Type B pancreatic cell (in vitro differentiated cells): ENCODE data around the gene SERINC5. TPM values are rescaled to one million over a fixed set of nuclear protein-coding genes. Genes with fewer than 3 reads are reported as not detected.
A peak's percentile ranks its signal among the peaks of the same experiment; 100 is the strongest.

ENCODE experiments used
- DNase-seq: peaks from one replicate; pipeline ENCODE4 v3.0.0; 2021; ENCODE audit warnings: mixed read lengths; ENCODE audit not compliant: unreplicated experiment; ENCODE audit errors: extremely low spot score
- H3K27ac Mint-ChIP-seq: 2 replicates; pipeline ENCODE4 v1.8.0; 2021; ENCODE audit warnings: mild to moderate bottlenecking, mixed read lengths
- H3K27me3 Mint-ChIP-seq: 2 replicates; pipeline ENCODE4 v1.8.0; 2021; ENCODE audit warnings: mixed read lengths
- H3K36me3 Mint-ChIP-seq: 2 replicates; pipeline ENCODE4 v1.8.0; 2021; ENCODE audit warnings: mixed read lengths
- H3K4me1 Mint-ChIP-seq: one replicate; pipeline ENCODE4 v1.8.0; 2021; ENCODE audit warnings: mixed read lengths; ENCODE audit not compliant: unreplicated experiment
- H3K4me3 Mint-ChIP-seq: 2 replicates; pipeline ENCODE4 v1.8.0; 2021; ENCODE audit warnings: mild to moderate bottlenecking, mixed read lengths
- H3K9me3 Mint-ChIP-seq: 2 replicates; pipeline ENCODE4 v1.8.0; 2021; ENCODE audit warnings: mixed read lengths
- total RNA-seq: library from RNA; stranded (reverse); gene quantifications from 2 replicates; pipeline ENCODE4 v1.2.1, GENCODE V29; 2021; ENCODE audit warnings: low replicate concordance
- TF ChIP-seq, protein P1 (sequence below): fragments of 200-600 bp; sonication (generic); conservative IDR thresholded peaks from 2 replicates; pipeline ENCODE4 v1.5.0; 2021; ENCODE audit warnings: antibody characterized with exemption, mild to moderate bottlenecking

Gene SERINC5
- total RNA-seq, 1 donor from 2014 or later, result 59.0 TPM

DNA sequence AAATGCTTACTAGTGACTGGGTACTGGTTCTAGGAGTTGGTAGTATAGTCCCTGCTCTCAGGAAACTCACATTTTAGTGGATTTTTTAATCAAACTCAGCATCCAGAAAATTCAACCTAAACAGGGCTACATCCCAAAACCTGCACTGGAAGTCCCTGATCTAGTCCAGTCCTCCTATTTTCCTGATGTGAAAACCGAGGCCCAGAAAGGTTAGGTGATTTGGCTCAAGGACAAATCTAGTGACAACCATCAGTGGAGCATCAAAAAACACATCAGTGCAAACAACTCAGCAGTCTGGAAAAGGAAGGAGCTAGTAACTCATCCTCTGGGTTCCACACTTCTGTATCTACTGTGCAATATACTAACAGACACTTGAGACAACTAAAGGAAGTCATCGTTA lies 38.2 kb downstream of the SERINC5 start:
- Mint-ChIP-seq H3K4me3 (peak overlapping the region; percentile 3), H3K27me3 (no peaks in the 10 kb centered on the region), H3K4me1 (peaks cover 22% of the 10 kb centered on the region), H3K36me3 (peaks cover 8% of the 10 kb centered on the region), H3K27ac (peak overlapping the region; percentile 28), H3K9me3 (peaks cover 7% of the 10 kb centered on the region)
- TF ChIP-seq, protein P1, sequence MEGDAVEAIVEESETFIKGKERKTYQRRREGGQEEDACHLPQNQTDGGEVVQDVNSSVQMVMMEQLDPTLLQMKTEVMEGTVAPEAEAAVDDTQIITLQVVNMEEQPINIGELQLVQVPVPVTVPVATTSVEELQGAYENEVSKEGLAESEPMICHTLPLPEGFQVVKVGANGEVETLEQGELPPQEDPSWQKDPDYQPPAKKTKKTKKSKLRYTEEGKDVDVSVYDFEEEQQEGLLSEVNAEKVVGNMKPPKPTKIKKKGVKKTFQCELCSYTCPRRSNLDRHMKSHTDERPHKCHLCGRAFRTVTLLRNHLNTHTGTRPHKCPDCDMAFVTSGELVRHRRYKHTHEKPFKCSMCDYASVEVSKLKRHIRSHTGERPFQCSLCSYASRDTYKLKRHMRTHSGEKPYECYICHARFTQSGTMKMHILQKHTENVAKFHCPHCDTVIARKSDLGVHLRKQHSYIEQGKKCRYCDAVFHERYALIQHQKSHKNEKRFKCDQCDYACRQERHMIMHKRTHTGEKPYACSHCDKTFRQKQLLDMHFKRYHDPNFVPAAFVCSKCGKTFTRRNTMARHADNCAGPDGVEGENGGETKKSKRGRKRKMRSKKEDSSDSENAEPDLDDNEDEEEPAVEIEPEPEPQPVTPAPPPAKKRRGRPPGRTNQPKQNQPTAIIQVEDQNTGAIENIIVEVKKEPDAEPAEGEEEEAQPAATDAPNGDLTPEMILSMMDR, result no peak
- no peak for DNase-seq

DNA sequence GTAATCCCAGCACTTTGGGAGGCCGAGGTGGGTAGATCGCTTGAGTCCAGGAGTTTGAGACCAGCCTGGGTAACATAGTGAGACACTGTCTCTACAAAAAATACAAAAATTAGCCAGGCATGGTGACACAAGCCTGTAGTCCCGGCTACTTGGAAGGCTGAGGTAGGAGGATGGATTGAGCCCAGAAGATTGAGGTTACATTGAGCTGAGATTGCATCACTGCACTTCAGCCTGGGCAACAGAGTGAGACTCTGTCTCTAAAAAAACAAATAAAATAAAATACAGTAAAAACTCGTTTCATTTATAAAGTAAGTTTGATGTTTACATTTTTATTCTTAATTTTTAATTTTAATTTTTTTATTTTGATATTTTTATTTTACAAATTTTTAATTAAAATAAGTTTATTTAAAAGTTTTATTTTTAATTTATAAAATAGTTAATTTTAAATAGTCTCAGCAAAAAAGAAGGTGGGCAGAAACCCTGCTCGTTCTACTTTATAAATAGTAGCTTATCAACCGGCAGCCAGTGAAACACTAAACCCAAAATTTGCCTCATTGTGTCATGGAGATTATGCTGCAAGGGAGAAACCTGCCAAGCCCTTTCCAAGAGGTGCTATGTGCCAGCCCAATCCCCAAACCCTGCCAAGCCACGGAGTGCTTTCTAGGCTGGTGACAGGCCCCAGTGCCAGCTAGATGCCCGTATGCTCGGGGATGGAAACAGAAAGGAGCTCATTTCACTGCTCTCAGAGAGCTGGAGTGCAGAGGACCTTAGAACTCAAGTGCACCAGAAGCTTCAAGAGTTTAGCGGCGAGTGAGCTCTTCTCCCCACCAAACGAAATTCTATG lies 38.9 kb downstream of the SERINC5 start:
- Mint-ChIP-seq H3K4me3 (no peak overlapping the region), H3K4me1 (peaks cover 22% of the 10 kb centered on the region)

DNA sequence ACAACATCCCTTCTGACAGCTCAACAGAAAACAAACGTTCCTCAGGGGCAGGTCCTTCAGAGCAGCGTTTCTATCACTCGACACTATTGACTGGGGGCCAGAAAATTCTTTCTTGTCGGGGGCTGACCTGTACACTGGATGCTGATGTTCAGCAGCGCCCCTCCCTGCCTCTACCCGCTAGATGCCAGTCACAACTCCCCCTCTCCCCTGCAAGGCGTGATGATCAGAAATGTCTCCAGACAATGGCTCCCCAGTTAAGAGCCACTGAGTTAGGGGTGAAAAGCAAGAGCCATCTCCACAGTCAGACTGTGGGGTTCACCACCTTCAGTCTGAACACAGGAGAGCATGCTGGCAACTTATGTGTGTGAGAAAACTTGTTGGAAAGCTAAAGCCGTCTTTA lies 39.8 kb downstream of the SERINC5 start:
- DNase-seq, result no peak
- Mint-ChIP-seq H3K27ac (no peak overlapping the region), H3K27me3 (no peaks in the 10 kb centered on the region)

More for the DNA sequence above, 38.9 kb downstream of the SERINC5 start:
- Mint-ChIP-seq H3K27me3 (no peaks in the 10 kb centered on the region), H3K9me3 (peaks cover 7% of the 10 kb centered on the region), H3K27ac (no peak overlapping the region), H3K36me3 (peaks cover 8% of the 10 kb centered on the region)
- TF ChIP-seq, protein P1, result no peak
- no peak for DNase-seq

DNA sequence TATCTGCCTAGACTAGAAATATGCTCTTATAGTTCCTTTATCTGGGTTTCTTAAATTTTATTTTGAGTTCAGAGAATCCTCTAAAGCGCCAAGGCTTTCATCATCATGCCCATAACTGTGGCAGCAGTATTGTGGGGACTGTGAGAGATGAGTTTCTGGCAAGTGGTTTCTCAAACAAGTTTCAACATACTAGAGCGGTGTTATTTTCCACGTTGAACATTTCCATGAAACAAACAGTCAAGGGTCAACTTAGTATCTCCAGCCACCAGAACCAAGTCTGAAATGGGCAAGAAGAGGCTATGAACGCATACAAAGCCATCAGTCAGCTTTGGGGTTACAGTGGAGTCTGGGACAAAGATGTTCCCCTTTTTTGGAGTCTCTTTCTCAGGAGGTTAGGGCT lies 40.3 kb downstream of the SERINC5 start:
- TF ChIP-seq, protein P1, result no peak
- peaks cover 24% of the 10 kb centered on the region for H3K4me1 Mint-ChIP-seq
- H3K36me3 Mint-ChIP-seq, result peaks cover 8% of the 10 kb centered on the region
- H3K27me3 Mint-ChIP-seq, result no peaks in the 10 kb centered on the region
- peak overlapping the region; percentile 44 for H3K27ac Mint-ChIP-seq
- H3K9me3 Mint-ChIP-seq, result peaks cover 7% of the 10 kb centered on the region
- no peak overlapping the region for H3K4me3 Mint-ChIP-seq
- no peak for DNase-seq

More for the DNA sequence above, 39.8 kb downstream of the SERINC5 start:
- Mint-ChIP-seq H3K36me3 (peaks cover 8% of the 10 kb centered on the region), H3K4me1 (peaks cover 22% of the 10 kb centered on the region), H3K4me3 (no peak overlapping the region), H3K9me3 (peaks cover 7% of the 10 kb centered on the region)
- TF ChIP-seq, protein P1, result no peak

DNA sequence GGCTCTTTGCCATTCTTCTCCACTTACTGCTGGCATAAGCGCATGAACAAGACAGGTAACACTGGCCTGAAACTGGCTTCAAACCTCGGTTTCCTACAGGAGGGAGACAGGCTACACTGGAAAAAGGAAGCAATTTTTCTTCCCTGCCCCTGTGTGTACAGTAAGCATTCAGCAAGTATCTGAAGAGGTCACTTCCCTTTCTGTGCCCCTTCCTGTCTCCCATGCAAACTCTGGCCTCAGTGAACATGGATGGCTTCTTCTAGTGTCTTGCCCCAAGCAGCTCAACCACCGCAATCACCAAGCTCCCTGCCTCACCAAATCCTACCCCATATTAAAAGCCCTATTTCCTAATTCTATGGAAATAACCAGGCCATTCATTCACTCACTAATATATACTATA lies 42.4 kb downstream of the SERINC5 start:
- Mint-ChIP-seq H3K36me3 (peaks cover 8% of the 10 kb centered on the region), H3K4me1 (peaks cover 8% of the 10 kb centered on the region)

More for the DNA sequence above, 42.4 kb downstream of the SERINC5 start:
- no peak for DNase-seq
- Mint-ChIP-seq H3K27me3 (no peaks in the 10 kb centered on the region), H3K27ac (peak overlapping the region; percentile 26), H3K4me3 (no peak overlapping the region), H3K9me3 (peaks cover 7% of the 10 kb centered on the region)
- TF ChIP-seq, protein P1, result no peak
